T-helper 17 cell (primary cell): ENCODE results near the gene DHFR. TPM values are rescaled to one million over a fixed set of nuclear protein-coding genes. Genes with fewer than 3 reads are reported as not detected.

ENCODE experiments used
- ATAC-seq: fragments of 150-1000 bp; cut with Tn5 transposase; 2 replicates; pipeline ENCODE4 v1.10.0; 2021; ENCODE audit warnings: mild to moderate bottlenecking, moderate library complexity
- DNase-seq, 3 donors: peaks; one replicate each; pipeline versions ENCODE4 v3.0.0 to v3.0.0-alpha.2; 2020 to 2021
- H3K9me3 ChIP-seq: one replicate; pipeline ENCODE4 v1.7.0; 2013; ENCODE audit warnings: low read length, mild to moderate bottlenecking; ENCODE audit not compliant: control insufficient read depth, poor library complexity, severe bottlenecking
- H3K27ac Mint-ChIP-seq: one replicate; pipeline ENCODE4 v1.8.0; 2022; ENCODE audit warnings: mild to moderate bottlenecking, moderate library complexity, mixed read lengths
- H3K27me3 Mint-ChIP-seq: one replicate; pipeline ENCODE4 v1.8.0; 2022; ENCODE audit warnings: mixed read lengths
- H3K36me3 Mint-ChIP-seq: one replicate; pipeline ENCODE4 v1.8.0; 2022; ENCODE audit warnings: low read depth, mixed read lengths
- H3K4me1 Mint-ChIP-seq: one replicate; pipeline ENCODE4 v1.8.0; 2022; ENCODE audit warnings: mild to moderate bottlenecking, mixed read lengths
- H3K4me3 Mint-ChIP-seq: one replicate; pipeline ENCODE4 v1.8.0; 2022; ENCODE audit warnings: mild to moderate bottlenecking, moderate library complexity, mixed read lengths
- total RNA-seq, 4 donors: library from RNA in 2 of 4; stranded (reverse) in 2 of 4; gene quantifications; one replicate each; pipeline ENCODE4 v1.2.3 and lab custom pipeline; 2022 to 2026

DHFR gene
- total RNA-seq (1 to 10 TPM; 5.7 to 8.3 TPM), total RNA-seq (lab: John Stamatoyannopoulos, UW) (8.1 to 12.6 reads per million in 2 donors)

GRCh38 chr5:80654391-80655230, at the start of gene DHFR, which contains the start of gene MSH3:
Gene DHFR, minus strand, starts transcription at chr5:80654983. Its CDS starts 494 bp downstream, at chr5:80654489.
Gene MSH3, plus strand, starts transcription at chr5:80654652. Its CDS starts 76 bp downstream, at chr5:80654728.
- no peaks in the 10 kb centered on the region for H3K27me3 Mint-ChIP-seq
- no peaks in the 10 kb centered on the region for H3K9me3 ChIP-seq
- H3K27ac Mint-ChIP-seq = peak within 1 kb of the TSS; percentile 68
- H3K4me3 Mint-ChIP-seq = peak within 1 kb of the TSS; percentile 87
- H3K36me3 Mint-ChIP-seq = peaks cover 4% of the 10 kb centered on the region
- H3K4me1 Mint-ChIP-seq = peaks cover 14% of the 10 kb centered on the region
- DNase-seq (peak; percentile 80 to 84 (median 83)), ATAC-seq (peak; percentile 79)

GRCh38 chr5:80704221-80704620, 49.4 kb upstream of the DHFR start:
- ATAC-seq = no peak
- Mint-ChIP-seq H3K4me1 (peaks cover 17% of the 10 kb centered on the region), H3K4me3 (no peak overlapping the region), H3K27me3 (no peaks in the 10 kb centered on the region), H3K27ac (peak overlapping the region; percentile 49), H3K36me3 (peaks cover 3% of the 10 kb centered on the region)
- DNase-seq = no peak
- no peaks in the 10 kb centered on the region for H3K9me3 ChIP-seq

GRCh38 chr5:80703747-80704146, 49.0 kb upstream of the DHFR start:
- peak overlapping the region; percentile 49 for H3K27ac Mint-ChIP-seq
- peaks cover 17% of the 10 kb centered on the region for H3K4me1 Mint-ChIP-seq
- H3K4me3 Mint-ChIP-seq = no peak overlapping the region
- H3K36me3 Mint-ChIP-seq = peaks cover 3% of the 10 kb centered on the region
- ATAC-seq (no peak), DNase-seq (no peak)
- no peaks in the 10 kb centered on the region for H3K9me3 ChIP-seq
- H3K27me3 Mint-ChIP-seq = no peaks in the 10 kb centered on the region

GRCh38 chr5:80703291-80703690, 48.5 kb upstream of the DHFR start:
- Mint-ChIP-seq H3K4me3 (no peak overlapping the region), H3K36me3 (peaks cover 5% of the 10 kb centered on the region), H3K4me1 (peaks cover 17% of the 10 kb centered on the region), H3K27ac (no peak overlapping the region), H3K27me3 (no peaks in the 10 kb centered on the region)
- DNase-seq (no peak), ATAC-seq (no peak)
- no peaks in the 10 kb centered on the region for H3K9me3 ChIP-seq

GRCh38 chr5:80701597-80701996, 46.8 kb upstream of the DHFR start:
- peaks cover 6% of the 10 kb centered on the region for H3K36me3 Mint-ChIP-seq
- no peaks in the 10 kb centered on the region for H3K9me3 ChIP-seq
- H3K27ac Mint-ChIP-seq = peak overlapping the region; percentile 24
- H3K4me3 Mint-ChIP-seq = no peak overlapping the region
- ATAC-seq = no peak
- H3K27me3 Mint-ChIP-seq = no peaks in the 10 kb centered on the region
- no peak for DNase-seq
- H3K4me1 Mint-ChIP-seq = peaks cover 17% of the 10 kb centered on the region

GRCh38 chr5:80698369-80698768, 43.6 kb upstream of the DHFR start:
- ATAC-seq (no peak), DNase-seq (no peak)
- no peaks in the 10 kb centered on the region for H3K9me3 ChIP-seq
- Mint-ChIP-seq H3K27me3 (no peaks in the 10 kb centered on the region), H3K36me3 (peaks cover 11% of the 10 kb centered on the region), H3K27ac (no peak overlapping the region), H3K4me3 (no peak overlapping the region), H3K4me1 (peaks cover 14% of the 10 kb centered on the region)

GRCh38 chr5:80697100-80697499, 42.3 kb upstream of the DHFR start:
- no peaks in the 10 kb centered on the region for H3K9me3 ChIP-seq
- Mint-ChIP-seq H3K36me3 (peaks cover 11% of the 10 kb centered on the region), H3K27me3 (no peaks in the 10 kb centered on the region), H3K27ac (no peak overlapping the region), H3K4me1 (peaks cover 11% of the 10 kb centered on the region), H3K4me3 (no peak overlapping the region)
- DNase-seq (no peak), ATAC-seq (no peak)

- Mint-ChIP-seq H3K4me1 (peaks cover 7% of the 10 kb centered on the region), H3K36me3 (peaks cover 8% of the 10 kb centered on the region), H3K27me3 (no peaks in the 10 kb centered on the region), H3K4me3 (no peak overlapping the region), H3K27ac (peak overlapping the region; percentile 34)
- no peaks in the 10 kb centered on the region for H3K9me3 ChIP-seq
- no peak for DNase-seq
- no peak for ATAC-seq
Observed at GRCh38 chr5:80696450-80696849, 41.7 kb upstream of the DHFR start.

- no peak overlapping the region for H3K4me3 Mint-ChIP-seq
Observed at GRCh38 chr5:80695666-80696065, 40.9 kb upstream of the DHFR start.

GRCh38 chr5:80689627-80690026, 34.8 kb upstream of the DHFR start:
- no peak for ATAC-seq
- no peak for DNase-seq
- no peak overlapping the region for H3K27ac Mint-ChIP-seq
- no peaks in the 10 kb centered on the region for H3K9me3 ChIP-seq
- H3K4me3 Mint-ChIP-seq = no peak overlapping the region
- H3K4me1 Mint-ChIP-seq = peaks cover 15% of the 10 kb centered on the region
- H3K27me3 Mint-ChIP-seq = no peaks in the 10 kb centered on the region
- peaks cover 6% of the 10 kb centered on the region for H3K36me3 Mint-ChIP-seq

More at GRCh38 chr5:80695666-80696065, 40.9 kb upstream of the DHFR start:
- DNase-seq = no peak
- H3K27me3 Mint-ChIP-seq = no peaks in the 10 kb centered on the region
- H3K9me3 ChIP-seq = no peaks in the 10 kb centered on the region
- peak overlapping the region; percentile 34 for H3K27ac Mint-ChIP-seq
- peaks cover 6% of the 10 kb centered on the region for H3K4me1 Mint-ChIP-seq
- peaks cover 8% of the 10 kb centered on the region for H3K36me3 Mint-ChIP-seq
- ATAC-seq = no peak

GRCh38 chr5:80688648-80689420, 34.1 kb upstream of the DHFR start:
- ATAC-seq = no peak
- Mint-ChIP-seq H3K4me1 (peaks cover 15% of the 10 kb centered on the region), H3K27me3 (no peaks in the 10 kb centered on the region), H3K27ac (no peak overlapping the region), H3K4me3 (no peak overlapping the region), H3K36me3 (peaks cover 6% of the 10 kb centered on the region)
- DNase-seq = no peak
- H3K9me3 ChIP-seq = no peaks in the 10 kb centered on the region

- DNase-seq (no peak), ATAC-seq (no peak)
- H3K9me3 ChIP-seq = no peaks in the 10 kb centered on the region
- Mint-ChIP-seq H3K27ac (peak overlapping the region; percentile 69), H3K4me1 (peaks cover 22% of the 10 kb centered on the region), H3K27me3 (no peaks in the 10 kb centered on the region), H3K36me3 (peaks cover 8% of the 10 kb centered on the region), H3K4me3 (no peak overlapping the region)
Observed at GRCh38 chr5:80686757-80687156, 32.0 kb upstream of the DHFR start.

GRCh38 chr5:80676706-80677105, 21.9 kb upstream of the DHFR start:
- Mint-ChIP-seq H3K4me1 (peaks cover 4% of the 10 kb centered on the region), H3K36me3 (peaks cover 9% of the 10 kb centered on the region)
- no peak for ATAC-seq

More at GRCh38 chr5:80676706-80677105, 21.9 kb upstream of the DHFR start:
- no peak overlapping the region for H3K27ac Mint-ChIP-seq
- DNase-seq = no peak
- no peak overlapping the region for H3K4me3 Mint-ChIP-seq
- H3K27me3 Mint-ChIP-seq = no peaks in the 10 kb centered on the region
- H3K9me3 ChIP-seq = no peaks in the 10 kb centered on the region
